Measurements from ENCODE around the gene DCD.

The DCD gene

DNA sequence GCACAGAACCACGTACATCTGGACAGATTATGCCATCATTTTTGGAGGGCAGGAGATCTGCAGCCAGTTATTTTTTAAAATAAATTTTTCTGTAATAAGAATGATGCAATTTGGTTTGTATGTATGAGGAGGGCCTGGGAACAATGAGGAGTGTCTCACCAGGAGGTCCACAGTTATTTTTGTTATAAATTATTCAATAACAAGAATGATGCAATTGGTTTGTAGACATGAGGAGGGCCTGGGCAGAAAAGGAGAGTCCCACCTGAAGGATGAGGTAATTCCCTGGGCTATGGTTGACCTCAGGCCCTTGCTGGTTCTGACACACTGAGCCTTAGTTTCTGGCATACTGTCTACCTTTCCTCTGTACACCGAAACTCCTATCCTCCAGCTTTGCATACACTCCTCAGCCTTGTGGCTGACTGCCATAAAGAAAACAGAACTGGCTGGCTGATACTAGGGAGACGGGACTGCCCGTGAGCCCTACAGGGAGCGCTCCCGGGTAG, 9.0 kb upstream of the DCD start:
- no peak for TF ChIP-seq EZH2 (IDR thresholded peaks at IDR 0.05; ENCODE audit: borderline replicate concordance, low read length)
- TF ChIP-seq, protein P1, sequence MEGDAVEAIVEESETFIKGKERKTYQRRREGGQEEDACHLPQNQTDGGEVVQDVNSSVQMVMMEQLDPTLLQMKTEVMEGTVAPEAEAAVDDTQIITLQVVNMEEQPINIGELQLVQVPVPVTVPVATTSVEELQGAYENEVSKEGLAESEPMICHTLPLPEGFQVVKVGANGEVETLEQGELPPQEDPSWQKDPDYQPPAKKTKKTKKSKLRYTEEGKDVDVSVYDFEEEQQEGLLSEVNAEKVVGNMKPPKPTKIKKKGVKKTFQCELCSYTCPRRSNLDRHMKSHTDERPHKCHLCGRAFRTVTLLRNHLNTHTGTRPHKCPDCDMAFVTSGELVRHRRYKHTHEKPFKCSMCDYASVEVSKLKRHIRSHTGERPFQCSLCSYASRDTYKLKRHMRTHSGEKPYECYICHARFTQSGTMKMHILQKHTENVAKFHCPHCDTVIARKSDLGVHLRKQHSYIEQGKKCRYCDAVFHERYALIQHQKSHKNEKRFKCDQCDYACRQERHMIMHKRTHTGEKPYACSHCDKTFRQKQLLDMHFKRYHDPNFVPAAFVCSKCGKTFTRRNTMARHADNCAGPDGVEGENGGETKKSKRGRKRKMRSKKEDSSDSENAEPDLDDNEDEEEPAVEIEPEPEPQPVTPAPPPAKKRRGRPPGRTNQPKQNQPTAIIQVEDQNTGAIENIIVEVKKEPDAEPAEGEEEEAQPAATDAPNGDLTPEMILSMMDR (IDR thresholded peaks at IDR 0.05; ENCODE audit: low read length) = no peak
- Histone ChIP-seq H3K9ac (ENCODE audit: low read length) (no peak overlapping the region), H3K36me3 (ENCODE audit: insufficient read depth, low read length) (no peaks in the 10 kb centered on the region), H3K9me2 (ENCODE audit: low read depth, low read length) (no peaks in the 10 kb centered on the region), H3K4me3 (ENCODE audit: low read depth, low read length, poor library complexity, severe bottlenecking) (no peak overlapping the region), H4K20me1 (ENCODE audit: insufficient read depth, low read length) (no peaks in the 10 kb centered on the region), H3K4me1 (ENCODE audit: insufficient read depth, low read length, severe bottlenecking) (no peaks in the 10 kb centered on the region), H3K9me3 (ENCODE audit: low read length) (no peaks in the 10 kb centered on the region), H3F3A (ENCODE audit: insufficient read depth, low read length) (no peaks in the 10 kb centered on the region), H3K79me2 (ENCODE audit: insufficient read depth, low read length) (no peaks in the 10 kb centered on the region), H3K27me3 (ENCODE audit: insufficient read depth, low read length) (no peaks in the 10 kb centered on the region), H3K27ac (ENCODE audit: low read depth, low read length, poor library complexity, severe bottlenecking) (no peak overlapping the region), H2AFZ (ENCODE audit: low read length) (no peak overlapping the region), H3K4me2 (ENCODE audit: low read length) (no peak overlapping the region)

GRCh38 chr12:54654926-54655325, 6.8 kb upstream of the DCD start:
- Histone ChIP-seq H3K27me3 (ENCODE audit: insufficient read depth, low read length) (no peaks in the 10 kb centered on the region), H3K4me3 (ENCODE audit: low read depth, low read length, poor library complexity, severe bottlenecking) (no peak overlapping the region), H3F3A (ENCODE audit: insufficient read depth, low read length) (no peaks in the 10 kb centered on the region), H3K4me1 (ENCODE audit: insufficient read depth, low read length, severe bottlenecking) (no peaks in the 10 kb centered on the region), H3K79me2 (ENCODE audit: insufficient read depth, low read length) (no peaks in the 10 kb centered on the region), H3K9ac (ENCODE audit: low read length) (no peak overlapping the region), H3K9me3 (ENCODE audit: low read length) (no peaks in the 10 kb centered on the region), H2AFZ (ENCODE audit: low read length) (no peak overlapping the region), H4K20me1 (ENCODE audit: insufficient read depth, low read length) (no peaks in the 10 kb centered on the region), H3K9me2 (ENCODE audit: low read depth, low read length) (no peaks in the 10 kb centered on the region), H3K4me2 (ENCODE audit: low read length) (no peak overlapping the region), H3K27ac (ENCODE audit: low read depth, low read length, poor library complexity, severe bottlenecking) (no peak overlapping the region), H3K36me3 (ENCODE audit: insufficient read depth, low read length) (no peaks in the 10 kb centered on the region)
- TF ChIP-seq EZH2 (IDR thresholded peaks at IDR 0.05; ENCODE audit: borderline replicate concordance, low read length) = no peak
- TF ChIP-seq, protein P1 (IDR thresholded peaks at IDR 0.05; ENCODE audit: low read length) = no peak

DNA sequence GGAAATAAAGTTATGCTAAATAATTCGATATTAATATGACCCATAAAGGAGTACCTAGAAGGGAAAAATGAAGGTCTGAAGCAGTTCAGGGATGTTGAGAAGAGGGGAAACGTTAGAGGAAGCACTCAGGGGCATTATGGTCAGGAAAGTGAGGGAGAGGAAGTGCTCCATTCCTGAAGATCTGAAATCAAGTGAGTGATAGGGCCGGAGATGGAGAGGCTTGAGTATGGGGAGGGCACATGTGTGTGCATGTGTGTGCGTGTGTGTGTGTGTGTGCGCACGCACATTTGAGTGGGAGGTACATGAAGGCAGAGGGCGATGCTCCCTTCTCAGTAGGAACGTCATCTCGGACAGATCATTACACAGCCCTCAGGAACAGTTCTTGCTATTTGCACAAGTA, 4.9 kb upstream of the DCD start:
- TF ChIP-seq EZH2 (IDR thresholded peaks at IDR 0.05; ENCODE audit: borderline replicate concordance, low read length) = no peak
- TF ChIP-seq, protein P1 (IDR thresholded peaks at IDR 0.05; ENCODE audit: low read length) = no peak
- H3K27me3 ChIP-seq (ENCODE audit: insufficient read depth, low read length) = no peaks in the 10 kb centered on the region
- H3K79me2 ChIP-seq (ENCODE audit: insufficient read depth, low read length) = no peaks in the 10 kb centered on the region
- H3K4me3 ChIP-seq (ENCODE audit: low read depth, low read length, poor library complexity, severe bottlenecking) = no peak overlapping the region
- no peak overlapping the region for H2AFZ ChIP-seq (ENCODE audit: low read length)
- no peaks in the 10 kb centered on the region for H3K4me1 ChIP-seq (ENCODE audit: insufficient read depth, low read length, severe bottlenecking)
- H3K4me2 ChIP-seq (ENCODE audit: low read length) = no peak overlapping the region
- H3K9ac ChIP-seq (ENCODE audit: low read length) = no peak overlapping the region
- no peaks in the 10 kb centered on the region for H4K20me1 ChIP-seq (ENCODE audit: insufficient read depth, low read length)
- no peaks in the 10 kb centered on the region for H3K9me3 ChIP-seq (ENCODE audit: low read length)
- no peaks in the 10 kb centered on the region for H3K9me2 ChIP-seq (ENCODE audit: low read depth, low read length)
- no peaks in the 10 kb centered on the region for H3K36me3 ChIP-seq (ENCODE audit: insufficient read depth, low read length)
- no peak overlapping the region for H3K27ac ChIP-seq (ENCODE audit: low read depth, low read length, poor library complexity, severe bottlenecking)
- H3F3A ChIP-seq (ENCODE audit: insufficient read depth, low read length) = no peaks in the 10 kb centered on the region

All from OCI-LY1 (cell line).